Measurements from ENCODE around the gene TBC1D9B. TPM values are rescaled to one million over a fixed set of nuclear protein-coding genes. Genes with fewer than 3 reads are reported as not detected.

TBC1D9B gene
- total RNA-seq: 41.5 and 53.5 TPM in 2 replicates

DNA sequence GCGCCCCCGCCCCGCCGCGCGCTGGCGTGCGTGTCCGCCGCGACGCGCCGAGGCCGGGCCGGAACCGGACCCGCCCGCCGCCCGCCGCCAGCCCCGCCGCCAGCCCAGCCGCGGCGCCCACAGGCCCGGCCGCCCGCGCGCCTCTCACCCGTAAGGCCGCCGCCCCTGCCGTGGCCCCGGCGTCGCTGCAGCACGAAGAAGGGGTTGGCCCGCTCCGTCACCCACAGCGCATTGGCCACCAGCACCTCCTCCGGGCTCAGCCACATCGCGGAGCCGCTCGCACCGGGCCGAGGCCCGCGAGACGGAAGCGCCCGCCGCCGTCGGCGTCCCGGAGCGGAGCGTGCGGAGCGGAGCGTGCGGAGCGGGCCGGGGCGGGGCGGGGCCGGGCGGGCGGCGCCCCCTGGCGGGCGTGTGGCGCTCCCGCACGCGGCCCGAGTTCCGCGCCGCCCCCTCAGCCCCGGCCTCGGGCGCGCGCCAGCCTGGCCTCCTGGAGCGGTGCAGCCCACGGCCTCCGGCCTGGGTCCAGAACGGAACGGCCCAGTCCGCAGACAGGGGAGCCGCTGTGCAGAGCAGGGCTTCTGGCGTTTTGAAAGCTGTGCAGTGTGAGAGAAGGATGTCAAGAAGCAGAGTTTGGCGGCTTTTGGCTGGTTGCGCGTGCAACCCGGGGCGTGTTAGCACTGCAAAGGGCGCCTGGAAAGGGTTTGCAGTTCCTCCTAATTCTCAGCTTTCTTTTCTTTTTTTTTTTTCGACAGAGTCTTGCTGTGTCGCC is at the start of gene TBC1D9B:
TBC1D9B (minus strand) TSS at position 342 of the 769 bp plus-strand sequence; CDS start at position 266, 76 bp downstream.

GRCh38 chr5:179858586-179859427 is 48.9 kb downstream of the TBC1D9B start, which contains the start of gene MRNIP:
Gene MRNIP (minus strand): TSS chr5:179858817. CDS start chr5:179858796, 21 bp downstream.

GRCh38 chr5:179820483-179821297 is 87.0 kb downstream of the TBC1D9B start, which contains the start of gene SQSTM1:
Gene SQSTM1 (plus strand): TSS chr5:179820905. CDS start chr5:179820937, 32 bp downstream.

Other genes with a start within 250 kb of the TBC1D9B start
- not detected in 2 replicates for gene CBY3, start 226.9 kb downstream of the TBC1D9B start, total RNA-seq
- gene CANX, start 208.9 kb downstream of the TBC1D9B start, total RNA-seq: 816 and 823 TPM in 2 replicates
- 3.3 and 4.3 TPM in 2 replicates for gene MAML1, start 175.1 kb downstream of the TBC1D9B start, total RNA-seq
- 0.65 TPM in 1 of 2 replicates, not detected in the other for gene LTC4S, start 113.9 kb downstream of the TBC1D9B start, total RNA-seq
- gene MGAT4B, start 101.0 kb downstream of the TBC1D9B start, total RNA-seq: 94.4 and 138 TPM in 2 replicates
- 682 and 1,060 TPM in 2 replicates for gene SQSTM1, start 87.0 kb downstream of the TBC1D9B start, total RNA-seq
- 9.0 and 13.8 TPM in 2 replicates for gene MRNIP, start 49.1 kb downstream of the TBC1D9B start, total RNA-seq
- gene RNF130, start 163.9 kb upstream of the TBC1D9B start, total RNA-seq: 16.9 and 24.9 TPM in 2 replicates